GM21529 (cell line): ENCODE measurements around the gene GPHN.
"Not testable (repeated sequence)": the region's sequence is repeated elsewhere in the genome, so short reads cannot be mapped to it uniquely, and the experiment has no call there.

ENCODE experiments used
- ATAC-seq: cut with Tn5 transposase; IDR thresholded peaks from one replicate; pipeline ENCODE4 v1.9.1; 2021; ENCODE audit not compliant: unreplicated experiment

Gene GPHN

GRCh38 chr14:66758031-66758613, 250.2 kb downstream of the GPHN start:
- ATAC-seq = no peak

DNA sequence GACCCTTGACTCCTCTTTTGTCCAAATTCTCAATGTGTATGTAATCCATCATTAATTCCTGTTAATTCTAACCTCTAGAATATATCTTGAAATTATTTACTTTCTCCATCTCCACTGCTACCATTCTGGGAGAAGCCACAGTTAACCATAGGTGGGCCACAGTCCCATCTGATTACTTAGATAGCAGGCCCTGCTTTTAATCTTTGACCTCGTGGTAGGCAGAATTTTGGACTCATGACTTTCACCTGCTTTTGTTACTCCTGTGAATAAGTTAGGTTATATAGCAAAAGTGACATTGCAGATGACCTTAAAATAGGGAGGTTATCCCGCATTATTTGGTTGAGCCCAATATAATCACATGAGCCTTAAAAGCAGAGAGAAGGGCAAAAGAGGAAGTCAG, 264.2 kb downstream of the GPHN start:
- ATAC-seq = no peak

DNA sequence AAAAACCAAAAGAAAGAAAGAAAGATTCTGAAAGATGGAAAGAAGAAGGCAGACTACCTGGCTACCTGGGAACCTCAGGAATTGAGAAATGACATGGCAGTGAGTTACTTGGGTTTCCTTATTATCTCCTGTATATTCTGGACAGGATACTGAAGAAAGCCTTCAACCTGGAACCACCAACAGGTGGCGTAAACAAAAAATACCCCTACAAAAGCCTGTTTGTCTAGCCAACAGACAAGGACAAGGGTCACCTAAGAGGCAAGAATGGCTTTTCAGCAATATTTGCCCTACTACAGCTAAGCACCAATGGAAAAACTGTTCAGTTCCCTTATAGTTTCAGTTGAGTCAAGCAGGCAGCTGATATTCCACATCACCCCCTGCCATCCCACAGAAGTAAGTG, 274.9 kb downstream of the GPHN start:
- no peak for ATAC-seq

GRCh38 chr14:66790101-66790500, 282.2 kb downstream of the GPHN start:
- ATAC-seq = no peak

- ATAC-seq = no peak
Observed at GRCh38 chr14:66802962-66803361, 295.0 kb downstream of the GPHN start.

DNA sequence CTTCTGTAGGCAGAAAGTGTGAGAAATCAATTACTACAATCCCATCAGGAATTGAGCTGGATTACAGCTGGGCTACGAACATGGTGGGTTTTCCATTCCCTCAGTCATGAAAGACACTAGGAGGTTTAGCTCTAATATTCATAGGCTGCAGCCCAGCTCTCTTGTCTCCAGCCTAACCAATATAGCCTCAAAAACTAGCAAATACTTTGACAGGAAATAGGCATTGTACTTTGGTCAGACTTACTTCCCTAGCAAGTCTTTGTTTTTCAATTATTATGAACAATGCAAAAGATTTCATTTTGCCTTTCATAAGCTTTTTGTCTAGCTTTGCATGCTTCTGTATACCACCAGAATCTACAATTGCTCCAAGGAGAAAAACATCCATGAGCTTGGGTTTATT, 296.2 kb downstream of the GPHN start:
- no peak for ATAC-seq

GRCh38 chr14:66813636-66814035, 305.7 kb downstream of the GPHN start:
- no peak for ATAC-seq

- no peak for ATAC-seq
Observed at GRCh38 chr14:66815687-66816086, 307.7 kb downstream of the GPHN start.

GRCh38 chr14:66824251-66824650, 316.3 kb downstream of the GPHN start:
- no peak for ATAC-seq

DNA sequence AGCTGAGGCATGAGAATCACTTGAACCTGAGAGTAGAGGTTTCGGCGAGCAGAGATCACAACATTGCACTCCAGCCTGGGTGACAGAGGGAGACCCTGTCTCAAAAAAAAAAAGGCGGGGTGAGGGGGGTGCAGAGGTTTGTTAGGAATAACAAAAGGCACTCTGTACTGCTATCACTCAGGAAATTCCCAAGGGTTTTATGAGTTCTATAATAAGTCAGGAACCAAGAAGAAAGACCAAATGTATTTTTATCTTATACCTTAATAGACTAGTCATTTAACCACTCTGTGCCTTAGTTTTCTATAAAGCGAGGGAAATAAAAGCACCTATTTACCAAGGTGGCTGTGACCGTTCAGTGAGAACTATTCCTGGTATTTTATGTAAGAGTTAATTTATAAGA, 319.2 kb downstream of the GPHN start:
- no peak for ATAC-seq

GRCh38 chr14:66831173-66831572, 323.2 kb downstream of the GPHN start:
- ATAC-seq = no peak

DNA sequence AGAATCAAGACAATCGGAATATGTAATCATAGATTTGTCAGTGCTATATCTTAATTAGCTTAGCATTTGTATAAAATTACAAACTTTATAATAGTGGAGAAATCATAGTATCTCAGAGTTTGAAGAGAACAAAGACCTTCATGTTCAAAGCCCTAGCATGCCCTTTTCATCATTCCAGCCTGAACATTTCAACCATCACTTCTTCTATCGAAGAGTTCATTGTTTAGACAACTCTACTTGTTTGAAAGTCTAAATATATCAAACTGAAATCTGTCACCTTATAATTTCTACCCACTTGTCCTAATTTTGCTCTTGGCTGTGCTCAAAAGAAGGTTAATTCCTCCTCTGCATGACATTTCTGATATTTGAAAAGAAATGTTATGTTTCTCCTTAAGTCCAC, 325.9 kb downstream of the GPHN start:
- no peak for ATAC-seq

- ATAC-seq = not testable (repeated sequence)
Observed at GRCh38 chr14:66837436-66837835, 329.5 kb downstream of the GPHN start.

DNA sequence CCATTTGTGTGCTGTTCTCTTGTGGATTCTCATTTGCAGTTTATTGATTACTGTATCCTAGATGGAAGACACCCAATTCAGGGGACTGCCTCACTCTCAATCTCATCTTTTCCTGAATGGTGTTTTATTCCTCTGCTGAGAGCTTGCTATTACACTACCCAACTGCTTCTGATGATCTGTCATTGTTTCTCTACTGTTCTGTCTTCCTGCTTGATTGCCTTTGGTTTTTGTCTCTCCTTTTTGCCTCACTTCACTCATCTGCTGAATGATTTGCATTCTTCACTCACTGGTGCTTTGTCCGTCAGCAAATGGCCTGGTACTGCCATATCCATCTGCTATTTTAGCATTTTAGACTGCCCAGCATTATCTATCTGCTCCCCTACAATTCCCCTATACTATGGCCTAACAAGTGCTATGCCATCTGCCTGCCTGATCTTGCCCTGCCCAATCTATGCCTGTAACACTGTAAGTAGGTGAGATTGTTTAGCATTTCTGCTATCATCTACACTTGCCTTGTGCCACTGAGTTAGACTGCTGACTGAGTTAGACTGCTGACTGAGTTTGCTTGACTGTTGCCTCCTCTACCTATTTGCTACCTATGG, 335.1 kb downstream of the GPHN start:
- no peak for ATAC-seq

DNA sequence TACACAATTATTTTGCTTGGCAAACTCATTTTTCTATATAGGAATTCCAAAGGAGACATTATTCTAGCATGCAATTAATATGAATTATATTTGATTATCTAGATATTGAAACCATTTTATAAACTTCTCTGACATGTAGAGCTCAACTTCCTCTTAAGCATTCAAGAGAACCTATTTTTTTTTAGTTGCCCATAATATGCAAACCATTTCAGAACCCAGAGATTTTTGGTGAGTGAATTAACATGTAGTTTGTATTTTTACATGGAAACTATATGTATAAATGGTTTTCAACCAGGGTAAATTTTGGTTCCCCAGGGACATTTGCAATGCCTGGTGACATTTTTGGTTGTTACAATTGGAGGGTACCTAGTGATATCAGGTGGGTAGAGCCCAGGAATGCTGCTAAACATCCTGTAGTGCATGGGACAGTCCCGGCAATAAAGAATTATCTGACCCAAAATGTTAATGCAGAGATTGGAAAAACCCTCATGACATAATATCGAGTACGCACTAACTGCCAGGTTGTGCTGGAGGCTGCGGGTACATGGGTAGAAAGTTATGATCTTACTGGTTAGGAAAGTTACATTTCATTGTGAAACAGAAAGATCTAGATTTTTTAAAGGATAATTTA, 342.4 kb downstream of the GPHN start:
- no peak for ATAC-seq

- no peak for ATAC-seq
Observed at GRCh38 chr14:66853311-66853710, 345.4 kb downstream of the GPHN start.

DNA sequence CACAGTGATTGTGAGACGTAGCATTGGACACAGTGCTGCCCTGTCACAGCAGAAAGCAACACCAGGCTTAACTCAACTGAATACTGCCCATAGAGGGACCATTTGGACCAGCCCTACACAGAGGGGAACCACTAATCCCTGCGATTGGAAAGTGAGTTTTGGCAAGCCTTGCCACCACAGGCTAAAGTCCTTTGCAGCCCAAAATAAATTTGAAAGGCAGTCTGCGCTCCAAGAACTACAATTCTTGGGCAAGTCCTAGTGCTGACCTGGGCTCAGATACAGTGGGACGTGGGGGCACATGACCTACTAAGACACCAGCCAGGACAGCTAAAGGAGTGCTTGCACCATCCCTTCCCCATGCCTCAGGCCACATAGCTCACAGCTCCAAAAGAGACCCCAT, 349.9 kb downstream of the GPHN start:
- ATAC-seq = no peak

DNA sequence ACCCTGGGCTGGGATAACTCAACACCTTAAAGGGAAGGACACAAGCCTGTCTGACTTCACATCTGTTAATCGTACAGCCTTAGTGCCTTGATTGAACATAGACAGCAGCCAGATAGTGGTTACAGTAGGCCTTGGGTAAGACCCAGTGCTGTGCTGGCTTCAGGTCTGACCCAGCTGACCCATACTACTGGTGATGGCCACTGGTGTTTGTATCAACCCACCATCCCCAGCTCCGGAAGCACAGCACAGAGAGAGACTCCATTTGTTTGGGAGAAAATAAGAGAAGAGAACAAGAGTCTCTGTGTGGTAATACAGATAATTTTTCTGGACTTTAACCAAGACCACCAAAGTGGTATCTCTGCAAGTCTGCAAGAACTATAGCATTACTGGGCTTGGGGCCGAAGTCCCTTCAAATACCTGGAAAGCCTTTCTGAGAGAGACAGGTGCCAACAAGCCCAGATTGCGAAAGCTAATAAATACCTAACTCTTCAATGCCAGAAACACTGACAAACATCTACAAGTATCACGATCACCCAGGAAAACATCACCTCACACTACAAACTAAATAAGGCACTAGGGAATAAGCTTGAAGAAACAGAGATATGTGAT, 351.2 kb downstream of the GPHN start:
- ATAC-seq = no peak

- no peak for ATAC-seq
Observed at GRCh38 chr14:66881596-66881995, 373.6 kb downstream of the GPHN start.

DNA sequence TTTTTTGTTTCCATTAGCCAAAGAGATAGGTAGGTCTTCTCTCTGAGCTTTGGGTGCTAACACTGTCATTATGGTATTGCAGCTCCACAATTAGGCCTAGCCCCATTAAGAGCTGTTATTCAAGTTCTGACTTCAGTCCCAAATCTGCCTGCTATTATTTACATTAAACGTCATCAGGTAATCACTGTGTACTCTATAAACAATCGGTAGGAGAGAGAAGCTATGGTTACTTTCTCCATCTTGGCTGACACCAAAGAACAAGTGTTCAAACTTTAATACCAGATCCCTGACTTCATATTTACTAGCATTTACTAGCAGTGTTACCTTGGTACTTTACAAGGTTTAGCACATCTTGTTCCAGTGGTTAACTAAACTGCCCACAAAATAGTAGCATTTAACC, 376.2 kb downstream of the GPHN start:
- no peak for ATAC-seq

- no peak for ATAC-seq
Observed at GRCh38 chr14:66900719-66901118, 392.8 kb downstream of the GPHN start.

DNA sequence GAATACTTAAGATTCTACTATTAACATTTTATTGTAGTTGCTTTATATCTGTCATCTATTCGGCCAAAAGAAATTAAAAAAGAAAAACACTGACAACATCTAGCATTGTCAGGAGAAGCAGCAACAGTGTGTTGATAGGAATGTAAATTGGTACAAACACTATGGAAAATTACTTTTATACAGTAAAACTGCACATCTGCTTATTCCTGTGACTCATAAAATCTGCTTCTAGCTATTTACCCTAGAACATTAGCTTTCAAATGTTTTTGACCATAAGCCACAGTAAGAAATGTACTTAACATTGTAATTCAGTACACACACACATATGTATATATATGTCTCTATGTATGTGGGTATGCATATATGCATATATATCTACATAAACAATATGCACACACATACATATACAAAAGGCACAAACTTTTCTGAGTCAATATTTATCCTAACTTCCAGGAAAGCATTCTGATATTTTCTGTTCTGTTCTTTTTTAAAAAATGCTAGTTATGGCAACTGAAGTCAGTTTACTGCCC, 402.4 kb downstream of the GPHN start:
- no peak for ATAC-seq
